ENCODE data around the gene VEPH1. TPM values are rescaled to one million over a fixed set of nuclear protein-coding genes. Genes with fewer than 3 reads are reported as not detected.

Gene VEPH1
- total RNA-seq, 2 donors from 2014 or later = 11.8 to 17.1 TPM

GRCh38 chr3:157275832-157276231 is 227.4 kb downstream of the VEPH1 start:
- DNase-seq = no peak
- Histone ChIP-seq H3K27me3 (ENCODE audit: control insufficient read depth, insufficient read depth, low read length, poor library complexity, severe bottlenecking) (no peaks in the 10 kb centered on the region), H3K4me3 (ENCODE audit: low read length) (no peak overlapping the region), H3K27ac (ENCODE audit: low read depth, low read length) (no peak overlapping the region), H3K9me3 (ENCODE audit: control insufficient read depth, low read length) (no peaks in the 10 kb centered on the region), H3K9ac (ENCODE audit: extremely low read depth, low read length, poor library complexity, severe bottlenecking) (no peak overlapping the region), H3K36me3 (ENCODE audit: control insufficient read depth, insufficient read depth, low read length) (no peaks in the 10 kb centered on the region), H3K4me1 (ENCODE audit: control insufficient read depth, insufficient read depth, low read length) (no peaks in the 10 kb centered on the region)
- Mint-ChIP-seq H3K36me3 (ENCODE audit: low read depth) (no peaks in the 10 kb centered on the region), H3K9me3 (no peaks in the 10 kb centered on the region), H3K27me3 (ENCODE audit: insufficient read depth) (no peaks in the 10 kb centered on the region), H3K27ac (no peak overlapping the region), H3K4me3 (no peak overlapping the region), H3K4me1 (no peaks in the 10 kb centered on the region)
- no peak for TF ChIP-seq CTCF (conservative IDR thresholded peaks at IDR 0.05)
- WGBS, 2 experiments (ENCODE audit: insufficient coverage in 1 of 2, insufficient read length in 1 of 2) = 91 to 100% methylated on average over 2 of the region's 2 CpGs

- H3K36me3 Mint-ChIP-seq (ENCODE audit: low read depth) = no peaks in the 10 kb centered on the region
- H3K27ac Mint-ChIP-seq = no peak overlapping the region
- DNase-seq = peak; percentile 49
- no peaks in the 10 kb centered on the region for H3K9me3 Mint-ChIP-seq
- no peak overlapping the region for H3K27ac ChIP-seq (ENCODE audit: low read depth, low read length)
- TF ChIP-seq CTCF (conservative IDR thresholded peaks at IDR 0.05) = no peak
- H3K4me1 ChIP-seq (ENCODE audit: control insufficient read depth, insufficient read depth, low read length) = no peaks in the 10 kb centered on the region
- no peaks in the 10 kb centered on the region for H3K4me1 Mint-ChIP-seq
- no peaks in the 10 kb centered on the region for H3K27me3 Mint-ChIP-seq (ENCODE audit: insufficient read depth)
- H3K9ac ChIP-seq (ENCODE audit: extremely low read depth, low read length, poor library complexity, severe bottlenecking) = no peak overlapping the region
- no peak overlapping the region for H3K4me3 Mint-ChIP-seq
- 26 to 71% methylated on average over 1 to 2 of the region's 2 CpGs for WGBS, 2 experiments (ENCODE audit: insufficient coverage in 1 of 2, insufficient read length in 1 of 2)
- H3K36me3 ChIP-seq (ENCODE audit: control insufficient read depth, insufficient read depth, low read length) = no peaks in the 10 kb centered on the region
- no peaks in the 10 kb centered on the region for H3K9me3 ChIP-seq (ENCODE audit: control insufficient read depth, low read length)
- H3K27me3 ChIP-seq (ENCODE audit: control insufficient read depth, insufficient read depth, low read length, poor library complexity, severe bottlenecking) = no peaks in the 10 kb centered on the region
- H3K4me3 ChIP-seq (ENCODE audit: low read length) = no peak overlapping the region
These were observed 228.5 kb downstream of the VEPH1 start for GRCh38 chr3:157274644-157275137.

GRCh38 chr3:157271283-157271882 is 231.8 kb downstream of the VEPH1 start:
- 91 to 100% methylated on average over 5 to 8 of the region's 8 CpGs for WGBS, 2 experiments (ENCODE audit: insufficient coverage in 1 of 2, insufficient read length in 1 of 2)
- H3K27me3 Mint-ChIP-seq (ENCODE audit: insufficient read depth) = no peaks in the 10 kb centered on the region
- DNase-seq = no peak
- no peaks in the 10 kb centered on the region for H3K36me3 Mint-ChIP-seq (ENCODE audit: low read depth)
- H3K9ac ChIP-seq (ENCODE audit: extremely low read depth, low read length, poor library complexity, severe bottlenecking) = no peak overlapping the region
- H3K27ac Mint-ChIP-seq = no peak overlapping the region
- no peaks in the 10 kb centered on the region for H3K36me3 ChIP-seq (ENCODE audit: control insufficient read depth, insufficient read depth, low read length)
- H3K4me3 ChIP-seq (ENCODE audit: low read length) = no peak overlapping the region
- no peaks in the 10 kb centered on the region for H3K9me3 ChIP-seq (ENCODE audit: control insufficient read depth, low read length)
- H3K27me3 ChIP-seq (ENCODE audit: control insufficient read depth, insufficient read depth, low read length, poor library complexity, severe bottlenecking) = no peaks in the 10 kb centered on the region
- H3K27ac ChIP-seq (ENCODE audit: low read depth, low read length) = no peak overlapping the region
- H3K9me3 Mint-ChIP-seq = no peaks in the 10 kb centered on the region
- H3K4me1 Mint-ChIP-seq = no peaks in the 10 kb centered on the region
- TF ChIP-seq CTCF (conservative IDR thresholded peaks at IDR 0.05) = peak; percentile 21
- H3K4me3 Mint-ChIP-seq = no peak overlapping the region
- no peaks in the 10 kb centered on the region for H3K4me1 ChIP-seq (ENCODE audit: control insufficient read depth, insufficient read depth, low read length)
